OCI-LY1 (cell line): Measurements from ENCODE around the gene CLDN12.

Source experiments
- H2AFZ ChIP-seq: fragments of 200-600 bp; sonication (generic), shearing (Covaris generic); 2 replicates; pipeline ENCODE4 v1.6.0; 2014; ENCODE audit warnings: antibody characterized with exemption, mild to moderate bottlenecking, low read length
- H3F3A ChIP-seq: fragments of 200-600 bp; sonication (generic), shearing (Covaris generic); 2 replicates; pipeline ENCODE4 v1.6.0; 2014; ENCODE audit warnings: mild to moderate bottlenecking, antibody characterized with exemption, low read length, moderate library complexity; ENCODE audit not compliant: insufficient read depth
- H3K27ac ChIP-seq: fragments of 200-600 bp; sonication (generic); 2 replicates; pipeline ENCODE4 v1.5.1; 2014; ENCODE audit warnings: low read length, mixed run types, mild to moderate bottlenecking, low read depth; ENCODE audit not compliant: poor library complexity, severe bottlenecking
- H3K27me3 ChIP-seq: fragments of 200-600 bp; sonication (generic); 2 replicates; pipeline ENCODE4 v1.6.0; 2014; ENCODE audit warnings: antibody characterized with exemption, mild to moderate bottlenecking, low read length, moderate library complexity; ENCODE audit not compliant: insufficient read depth
- H3K36me3 ChIP-seq: fragments of 200-600 bp; sonication (generic); 2 replicates; pipeline ENCODE4 v1.6.1; 2014; ENCODE audit warnings: mild to moderate bottlenecking, antibody characterized with exemption, low read length, moderate library complexity, mixed read lengths; ENCODE audit not compliant: insufficient read depth
- H3K4me1 ChIP-seq: fragments of 200-600 bp; sonication (generic); 2 replicates; pipeline ENCODE4 v1.5.1; 2014; ENCODE audit warnings: mild to moderate bottlenecking, low read length, moderate library complexity; ENCODE audit not compliant: insufficient read depth, severe bottlenecking
- H3K4me2 ChIP-seq: fragments of 200-600 bp; sonication (generic), shearing (Covaris generic); 2 replicates; pipeline ENCODE4 v1.6.1; 2014; ENCODE audit warnings: low read length
- H3K4me3 ChIP-seq: fragments of 200-600 bp; sonication (generic); 2 replicates; pipeline ENCODE4 v1.5.1; 2014; ENCODE audit warnings: low read length, low read depth, mild to moderate bottlenecking, mixed read lengths; ENCODE audit not compliant: poor library complexity, severe bottlenecking
- H3K79me2 ChIP-seq: fragments of 200-600 bp; shearing (Covaris generic); 2 replicates; pipeline ENCODE4 v1.6.1; 2016; ENCODE audit warnings: mixed run types, low read length, mixed read lengths; ENCODE audit not compliant: insufficient read depth
- H3K9ac ChIP-seq: fragments of 200-600 bp; sonication (generic), shearing (Covaris generic); 2 replicates; pipeline ENCODE4 v1.6.1; 2014; ENCODE audit warnings: mild to moderate bottlenecking, low read length, mixed read lengths
- H3K9me2 ChIP-seq: fragments of 200-600 bp; sonication (generic), shearing (Covaris generic); 2 replicates; pipeline ENCODE4 v1.6.1; 2014; ENCODE audit warnings: low read depth, mild to moderate bottlenecking, low read length, mixed read lengths
- H3K9me3 ChIP-seq: fragments of 200-600 bp; shearing (Covaris generic); 2 replicates; pipeline ENCODE4 v1.6.1; 2014; ENCODE audit warnings: low read length, mixed read lengths
- H4K20me1 ChIP-seq: fragments of 200-600 bp; sonication (generic), shearing (Covaris generic); 2 replicates; pipeline ENCODE4 v1.6.0; 2016; ENCODE audit warnings: mild to moderate bottlenecking, low read length; ENCODE audit not compliant: insufficient read depth
- EZH2 ChIP-seq: fragments of 200-600 bp; sonication (generic), shearing (Covaris generic); IDR thresholded peaks from 2 replicates; pipeline ENCODE4 v1.8.0; 2017; ENCODE audit warnings: borderline replicate concordance, mixed run types, mild to moderate bottlenecking, antibody characterized with exemption, low read length, moderate library complexity, mixed read lengths
- TF ChIP-seq, protein P1 (sequence below): fragments of 200-600 bp; sonication (generic), shearing (Covaris generic); IDR thresholded peaks from 2 replicates; pipeline ENCODE4 v1.5.1; 2017; ENCODE audit warnings: mild to moderate bottlenecking, antibody characterized with exemption, low read length, moderate library complexity, mixed read lengths

CLDN12 gene

DNA sequence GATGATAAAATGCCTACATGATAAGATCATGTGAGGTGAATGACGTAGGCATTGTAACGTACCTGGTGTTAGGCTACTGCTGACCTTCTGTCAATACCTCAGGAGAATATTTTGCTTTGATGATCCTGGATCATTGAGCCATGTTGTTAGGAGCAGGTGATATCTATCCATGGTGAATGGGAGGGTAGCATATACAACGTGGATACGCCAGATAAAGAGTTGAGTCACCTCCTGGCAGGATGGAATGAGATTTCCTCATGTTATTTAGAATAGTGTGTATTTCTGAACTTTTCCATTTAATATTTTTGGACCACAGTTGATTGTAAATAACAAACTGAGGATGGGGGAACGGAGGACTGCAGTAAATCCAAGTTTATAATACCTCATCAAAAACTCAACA lies 11.8 kb upstream of the CLDN12 start:
- no peak overlapping the region for H3K4me2 ChIP-seq
- H3F3A ChIP-seq, result no peaks in the 10 kb centered on the region
- no peaks in the 10 kb centered on the region for H3K4me1 ChIP-seq
- no peak overlapping the region for H2AFZ ChIP-seq
- no peaks in the 10 kb centered on the region for H3K79me2 ChIP-seq
- no peaks in the 10 kb centered on the region for H4K20me1 ChIP-seq
- no peak overlapping the region for H3K4me3 ChIP-seq
- H3K9me3 ChIP-seq, result peaks cover 6% of the 10 kb centered on the region; the same call in 1 of the 2 replicates
- TF ChIP-seq, protein P1, sequence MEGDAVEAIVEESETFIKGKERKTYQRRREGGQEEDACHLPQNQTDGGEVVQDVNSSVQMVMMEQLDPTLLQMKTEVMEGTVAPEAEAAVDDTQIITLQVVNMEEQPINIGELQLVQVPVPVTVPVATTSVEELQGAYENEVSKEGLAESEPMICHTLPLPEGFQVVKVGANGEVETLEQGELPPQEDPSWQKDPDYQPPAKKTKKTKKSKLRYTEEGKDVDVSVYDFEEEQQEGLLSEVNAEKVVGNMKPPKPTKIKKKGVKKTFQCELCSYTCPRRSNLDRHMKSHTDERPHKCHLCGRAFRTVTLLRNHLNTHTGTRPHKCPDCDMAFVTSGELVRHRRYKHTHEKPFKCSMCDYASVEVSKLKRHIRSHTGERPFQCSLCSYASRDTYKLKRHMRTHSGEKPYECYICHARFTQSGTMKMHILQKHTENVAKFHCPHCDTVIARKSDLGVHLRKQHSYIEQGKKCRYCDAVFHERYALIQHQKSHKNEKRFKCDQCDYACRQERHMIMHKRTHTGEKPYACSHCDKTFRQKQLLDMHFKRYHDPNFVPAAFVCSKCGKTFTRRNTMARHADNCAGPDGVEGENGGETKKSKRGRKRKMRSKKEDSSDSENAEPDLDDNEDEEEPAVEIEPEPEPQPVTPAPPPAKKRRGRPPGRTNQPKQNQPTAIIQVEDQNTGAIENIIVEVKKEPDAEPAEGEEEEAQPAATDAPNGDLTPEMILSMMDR, result no peak
- TF ChIP-seq EZH2, result no peak
- H3K9me2 ChIP-seq, result no peaks in the 10 kb centered on the region
- H3K36me3 ChIP-seq, result peaks cover 3% of the 10 kb centered on the region
- no peak overlapping the region for H3K27ac ChIP-seq
- H3K9ac ChIP-seq, result no peak overlapping the region
- H3K27me3 ChIP-seq, result no peaks in the 10 kb centered on the region

DNA sequence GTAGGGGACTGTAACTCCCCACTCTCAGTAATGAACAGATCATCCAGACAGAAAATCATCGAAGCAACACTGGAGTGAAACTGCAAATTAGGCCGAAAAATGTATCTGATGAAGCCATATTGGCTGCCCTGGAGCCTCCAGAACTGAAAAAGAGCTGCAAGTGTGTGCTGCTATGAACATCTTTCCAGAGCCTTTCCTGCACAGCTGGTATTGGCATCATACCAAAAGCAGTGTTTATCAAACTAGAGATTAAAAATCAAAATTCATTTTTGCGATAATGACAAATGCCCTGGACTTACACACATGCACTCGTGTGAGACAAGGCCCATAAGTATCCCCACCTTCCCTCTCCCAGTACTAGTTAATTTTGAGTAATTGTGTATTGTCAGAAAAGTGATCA lies 6.8 kb upstream of the CLDN12 start:
- Histone ChIP-seq H3K27me3 (no peaks in the 10 kb centered on the region), H3K9me2 (no peaks in the 10 kb centered on the region), H3K9me3 (peaks cover 10% of the 10 kb centered on the region; the same call in 1 of the 2 replicates), H3K4me2 (no peak overlapping the region), H3K79me2 (no peaks in the 10 kb centered on the region), H3K4me1 (no peaks in the 10 kb centered on the region), H3K4me3 (no peak overlapping the region), H2AFZ (no peak overlapping the region), H3K36me3 (no peaks in the 10 kb centered on the region), H3F3A (no peaks in the 10 kb centered on the region), H3K27ac (no peak overlapping the region), H3K9ac (no peak overlapping the region), H4K20me1 (no peaks in the 10 kb centered on the region)
- TF ChIP-seq, protein P1, result no peak
- TF ChIP-seq EZH2, result no peak

GRCh38 chr7:90401989-90402388 lies 1.3 kb upstream of the CLDN12 start:
- H3K4me2 ChIP-seq, result no peak overlapping the region
- H3K27ac ChIP-seq, result no peak overlapping the region

More at GRCh38 chr7:90401989-90402388, 1.3 kb upstream of the CLDN12 start:
- Histone ChIP-seq H3K4me3 (no peak overlapping the region), H3K79me2 (no peaks in the 10 kb centered on the region), H3K27me3 (no peaks in the 10 kb centered on the region), H3K9me3 (peaks cover 4% of the 10 kb centered on the region; the same call in 1 of the 2 replicates), H3K4me1 (peaks cover 14% of the 10 kb centered on the region), H3F3A (no peaks in the 10 kb centered on the region), H3K36me3 (no peaks in the 10 kb centered on the region), H3K9me2 (no peaks in the 10 kb centered on the region), H2AFZ (no peak overlapping the region), H4K20me1 (no peaks in the 10 kb centered on the region), H3K9ac (no peak overlapping the region)
- no peak for TF ChIP-seq EZH2
- TF ChIP-seq, protein P1, result no peak
